ENCODE measurements around the gene LOC101059915.
A peak's percentile ranks its signal among the peaks of the same experiment; 100 is the strongest.
"Not testable (repeated sequence)": the region's sequence is repeated elsewhere in the genome, so short reads cannot be mapped to it uniquely, and the experiment has no call there.

LOC101059915 gene

GRCh38 chrX:71640002-71640401 is 27.3 kb upstream of the LOC101059915 start:
- Histone ChIP-seq H3K4me2 (ENCODE audit: insufficient read depth, low read length, poor library complexity, severe bottlenecking) (no peak overlapping the region), H2BK12ac (ENCODE audit: low read length) (no peak overlapping the region)

GRCh38 chrX:71644406-71644805 is 22.9 kb upstream of the LOC101059915 start:
- H3K36me3 ChIP-seq (replicated peaks in 1 of 2; ENCODE audit: control insufficient read depth in 2 of 2, insufficient read depth in 2 of 2, low read length in 2 of 2); H2BK12ac ChIP-seq (ENCODE audit: low read length); H3K9me3 ChIP-seq (replicated peaks in 1 of 2; ENCODE audit: control insufficient read depth in 2 of 2, insufficient read depth in 1 of 2, low read depth in 1 of 2, low read length in 2 of 2); H2BK120ac ChIP-seq (ENCODE audit: low read depth, low read length); H3K27me3 ChIP-seq (ENCODE audit: control insufficient read depth in 3 of 3, insufficient read depth in 3 of 3, low read depth in 1 of 3, low read length in 3 of 3); H2BK15ac ChIP-seq (ENCODE audit: low read length); H3K4ac ChIP-seq (ENCODE audit: low read length); H3K4me1 ChIP-seq (ENCODE audit: control insufficient read depth in 2 of 2, insufficient read depth in 1 of 2, low read depth in 1 of 2, low read length in 2 of 2); H3K4me2 ChIP-seq (ENCODE audit: insufficient read depth, low read length, poor library complexity, severe bottlenecking); H3K14ac ChIP-seq (ENCODE audit: low read length); H3K79me1 ChIP-seq (ENCODE audit: low read depth, low read length); H3K9ac ChIP-seq (ENCODE audit: low read depth, low read length, poor library complexity); H3K27ac ChIP-seq (replicated peaks; ENCODE audit: low read length); H4K91ac ChIP-seq (ENCODE audit: low read depth, low read length, poor library complexity); H2AK5ac ChIP-seq (ENCODE audit: low read depth, low read length); H4K8ac ChIP-seq (ENCODE audit: low read depth, low read length); H2AFZ ChIP-seq (ENCODE audit: low read length); H3K18ac ChIP-seq (ENCODE audit: low read length); DNase-seq (ENCODE audit: low spot score); H3K4me3 ChIP-seq (ENCODE audit: low read length in 2 of 2); H2BK5ac ChIP-seq (ENCODE audit: low read length); H3K23ac ChIP-seq (ENCODE audit: low read depth, low read length, poor library complexity): not testable (repeated sequence)
- WGBS, 2 donors (ENCODE audit: extremely low coverage in 2 of 2, insufficient read length in 2 of 2, insufficient replicate concordance in 1 of 2) = no CpG with 5 or more reads among the region's 6 CpGs

More at GRCh38 chrX:71640002-71640401, 27.3 kb upstream of the LOC101059915 start:
- H3K18ac ChIP-seq (ENCODE audit: low read length) = no peak overlapping the region
- H2AFZ ChIP-seq (ENCODE audit: low read length) = no peak overlapping the region
- no CpG with 5 or more reads among the region's 4 CpGs for WGBS, 2 donors (ENCODE audit: extremely low coverage in 2 of 2, insufficient read length in 2 of 2, insufficient replicate concordance in 1 of 2)
- no peak overlapping the region for H2AK5ac ChIP-seq (ENCODE audit: low read depth, low read length)
- DNase-seq (ENCODE audit: low spot score) = no peak
- H2BK120ac ChIP-seq (ENCODE audit: low read depth, low read length) = no peak overlapping the region
- H2BK5ac ChIP-seq (ENCODE audit: low read length) = no peak overlapping the region
- no peaks in the 10 kb centered on the region for H3K4me1 ChIP-seq (ENCODE audit: control insufficient read depth in 2 of 2, insufficient read depth in 1 of 2, low read depth in 1 of 2, low read length in 2 of 2)
- H3K27ac ChIP-seq (replicated peaks; ENCODE audit: low read length) = no peak overlapping the region
- no peak overlapping the region for H3K4ac ChIP-seq (ENCODE audit: low read length)
- H2BK15ac ChIP-seq (ENCODE audit: low read length) = no peak overlapping the region
- no peaks in the 10 kb centered on the region for H3K27me3 ChIP-seq (ENCODE audit: control insufficient read depth in 3 of 3, insufficient read depth in 3 of 3, low read depth in 1 of 3, low read length in 3 of 3)
- H4K91ac ChIP-seq (ENCODE audit: low read depth, low read length, poor library complexity) = no peak overlapping the region
- H3K36me3 ChIP-seq (replicated peaks in 1 of 2; ENCODE audit: control insufficient read depth in 2 of 2, insufficient read depth in 2 of 2, low read length in 2 of 2) = no peaks in the 10 kb centered on the region
- no peak overlapping the region for H3K4me3 ChIP-seq (ENCODE audit: low read length in 2 of 2)
- H4K8ac ChIP-seq (ENCODE audit: low read depth, low read length) = no peak overlapping the region
- no peak overlapping the region for H3K14ac ChIP-seq (ENCODE audit: low read length)
- no peak overlapping the region for H3K23ac ChIP-seq (ENCODE audit: low read depth, low read length, poor library complexity)
- no peak overlapping the region for H3K9ac ChIP-seq (ENCODE audit: low read depth, low read length, poor library complexity)
- no peaks in the 10 kb centered on the region for H3K9me3 ChIP-seq (replicated peaks in 1 of 2; ENCODE audit: control insufficient read depth in 2 of 2, insufficient read depth in 1 of 2, low read depth in 1 of 2, low read length in 2 of 2)
- no peaks in the 10 kb centered on the region for H3K79me1 ChIP-seq (ENCODE audit: low read depth, low read length)

GRCh38 chrX:71650333-71650969 is 16.9 kb upstream of the LOC101059915 start:
- H2AFZ ChIP-seq (ENCODE audit: low read length) = no peak overlapping the region
- no peaks in the 10 kb centered on the region for H3K79me1 ChIP-seq (ENCODE audit: low read depth, low read length)
- no peak overlapping the region for H2AK5ac ChIP-seq (ENCODE audit: low read depth, low read length)
- H3K9ac ChIP-seq (ENCODE audit: low read depth, low read length, poor library complexity) = no peak overlapping the region
- no peak overlapping the region for H3K4me3 ChIP-seq (ENCODE audit: low read length in 2 of 2)
- H2BK5ac ChIP-seq (ENCODE audit: low read length) = no peak overlapping the region
- H3K4me1 ChIP-seq (ENCODE audit: control insufficient read depth in 2 of 2, insufficient read depth in 1 of 2, low read depth in 1 of 2, low read length in 2 of 2) = no peaks in the 10 kb centered on the region
- no CpG with 5 or more reads among the region's 4 CpGs for WGBS, 2 donors (ENCODE audit: extremely low coverage in 2 of 2, insufficient read length in 2 of 2, insufficient replicate concordance in 1 of 2)
- no peaks in the 10 kb centered on the region for H3K36me3 ChIP-seq (replicated peaks in 1 of 2; ENCODE audit: control insufficient read depth in 2 of 2, insufficient read depth in 2 of 2, low read length in 2 of 2)
- H2BK12ac ChIP-seq (ENCODE audit: low read length) = no peak overlapping the region
- H3K27ac ChIP-seq (replicated peaks; ENCODE audit: low read length) = no peak overlapping the region
- no peaks in the 10 kb centered on the region for H3K9me3 ChIP-seq (replicated peaks in 1 of 2; ENCODE audit: control insufficient read depth in 2 of 2, insufficient read depth in 1 of 2, low read depth in 1 of 2, low read length in 2 of 2)
- no peak overlapping the region for H4K91ac ChIP-seq (ENCODE audit: low read depth, low read length, poor library complexity)
- no peak overlapping the region for H3K4me2 ChIP-seq (ENCODE audit: insufficient read depth, low read length, poor library complexity, severe bottlenecking)
- no peak overlapping the region for H4K8ac ChIP-seq (ENCODE audit: low read depth, low read length)
- no peak overlapping the region for H3K23ac ChIP-seq (ENCODE audit: low read depth, low read length, poor library complexity)
- H3K14ac ChIP-seq (ENCODE audit: low read length) = no peak overlapping the region
- H3K27me3 ChIP-seq (ENCODE audit: control insufficient read depth in 3 of 3, insufficient read depth in 3 of 3, low read depth in 1 of 3, low read length in 3 of 3) = no peaks in the 10 kb centered on the region
- no peak overlapping the region for H3K4ac ChIP-seq (ENCODE audit: low read length)
- no peak overlapping the region for H3K18ac ChIP-seq (ENCODE audit: low read length)
- H2BK120ac ChIP-seq (ENCODE audit: low read depth, low read length) = no peak overlapping the region
- no peak for DNase-seq (ENCODE audit: low spot score)
- H2BK15ac ChIP-seq (ENCODE audit: low read length) = no peak overlapping the region

- Histone ChIP-seq H3K4me3 (ENCODE audit: low read length in 2 of 2) (no peak overlapping the region), H3K9ac (ENCODE audit: low read depth, low read length, poor library complexity) (no peak overlapping the region), H3K27me3 (ENCODE audit: control insufficient read depth in 3 of 3, insufficient read depth in 3 of 3, low read depth in 1 of 3, low read length in 3 of 3) (no peaks in the 10 kb centered on the region), H2BK15ac (ENCODE audit: low read length) (no peak overlapping the region), H4K91ac (ENCODE audit: low read depth, low read length, poor library complexity) (no peak overlapping the region), H2BK120ac (ENCODE audit: low read depth, low read length) (no peak overlapping the region), H3K36me3 (replicated peaks in 1 of 2; ENCODE audit: control insufficient read depth in 2 of 2, insufficient read depth in 2 of 2, low read length in 2 of 2) (no peaks in the 10 kb centered on the region), H2BK5ac (ENCODE audit: low read length) (no peak overlapping the region), H3K79me1 (ENCODE audit: low read depth, low read length) (no peaks in the 10 kb centered on the region), H2AFZ (ENCODE audit: low read length) (no peak overlapping the region), H2AK5ac (ENCODE audit: low read depth, low read length) (no peak overlapping the region), H3K14ac (ENCODE audit: low read length) (no peak overlapping the region), H3K27ac (replicated peaks; ENCODE audit: low read length) (no peak overlapping the region), H3K9me3 (replicated peaks in 1 of 2; ENCODE audit: control insufficient read depth in 2 of 2, insufficient read depth in 1 of 2, low read depth in 1 of 2, low read length in 2 of 2) (no peaks in the 10 kb centered on the region), H3K4ac (ENCODE audit: low read length) (no peak overlapping the region), H3K18ac (ENCODE audit: low read length) (no peak overlapping the region), H3K4me1 (ENCODE audit: control insufficient read depth in 2 of 2, insufficient read depth in 1 of 2, low read depth in 1 of 2, low read length in 2 of 2) (no peaks in the 10 kb centered on the region), H4K8ac (ENCODE audit: low read depth, low read length) (no peak overlapping the region), H3K4me2 (ENCODE audit: insufficient read depth, low read length, poor library complexity, severe bottlenecking) (no peak overlapping the region), H2BK12ac (ENCODE audit: low read length) (no peak overlapping the region), H3K23ac (ENCODE audit: low read depth, low read length, poor library complexity) (no peak overlapping the region)
- no CpG with 5 or more reads among the region's 2 CpGs for WGBS, 2 donors (ENCODE audit: extremely low coverage in 2 of 2, insufficient read length in 2 of 2, insufficient replicate concordance in 1 of 2)
- peak; percentile 14 for DNase-seq (ENCODE audit: low spot score)
Measured at GRCh38 chrX:71652405-71652804, 14.9 kb upstream of the LOC101059915 start.
